Esophagus muscularis mucosa (tissue), 4 donors: Measurements from ENCODE around the gene CDH5.

ENCODE experiments used
- CTCF ChIP-seq, 3 experiments: fragments of 200-600 bp in 2 of 3; fragments of 450-650 bp in 1 of 3; sonication (generic) in 2 of 3; IDR thresholded peaks; one replicate each; pipeline ENCODE4 v1.5.1; 2017 to 2019; ENCODE audit warnings: antibody characterized with exemption in 3 of 3, mild to moderate bottlenecking in 2 of 3, moderate library complexity in 1 of 3
- EP300 ChIP-seq: sonication (generic); formaldehyde crosslinking; IDR thresholded peaks from one replicate; pipeline ENCODE4 v1.6.1; 2017; ENCODE audit warnings: antibody characterized with exemption
- POLR2AphosphoS5 ChIP-seq, 2 donors: sonication (generic); formaldehyde crosslinking; IDR thresholded peaks; one replicate each; pipeline ENCODE4 v1.6.1; 2017; ENCODE audit warnings: antibody characterized with exemption in 2 of 2

GRCh38 chr16:66401610-66402009 is 35.1 kb downstream of the CDH5 start:
- TF ChIP-seq POLR2AphosphoS5 (IDR thresholded peaks at IDR 0.05) (no peak), CTCF (IDR thresholded peaks at IDR 0.05) (no peak), EP300 (no peak)
